H1 (cell line): ENCODE data around the gene PIGS. TPM values are rescaled to one million over a fixed set of nuclear protein-coding genes. Genes with fewer than 3 reads are reported as not detected.

Source experiments
- CTCF ChIA-PET: fragments of 300-600 bp; sonication (Branson Sonifier 250); formaldehyde crosslinking; loops from one replicate; lab custom pipeline; 2021; ENCODE audit not compliant: partially characterized antibody; lab: Charles Lee
- POLR2A ChIA-PET: fragments of 300-600 bp; sonication (Branson Sonifier 250); formaldehyde crosslinking; loops from one replicate; lab custom pipeline; 2021; ENCODE audit warnings: inconsistent platforms; ENCODE audit not compliant: partially characterized antibody; lab: Charles Lee
- DNase-seq, 2 experiments: peaks; one replicate each; pipeline versions ENCODE4 v3.0.0 to v3.0.0-alpha.2; 2010 to 2022; ENCODE audit warnings: low spot score in 2 of 2, low read depth in 1 of 2, mixed read lengths in 1 of 2
- FAIRE-seq: peaks from 2 replicates; lab custom pipeline; 2011; peaks lifted over from hg19 to GRCh38; lab: Jason Lieb, UNC
- H2AFZ ChIP-seq: 2 replicates; pipeline ENCODE4 v1.8.1; 2012; ENCODE audit warnings: low read length, inconsistent platforms
- H2AK5ac ChIP-seq: 2 replicates; pipeline ENCODE4 v1.6.1; 2013; ENCODE audit warnings: low read depth, low read length
- H2BK120ac ChIP-seq: replicated peaks from 2 replicates; pipeline ENCODE3; 2013; ENCODE audit warnings: low read depth, low read length, inconsistent platforms
- H2BK12ac ChIP-seq: 2 replicates; pipeline ENCODE4 v1.6.1; 2013; ENCODE audit warnings: low read depth, low read length
- H2BK15ac ChIP-seq: 2 replicates; pipeline ENCODE4 v1.6.1; 2013; ENCODE audit warnings: low read length
- H2BK20ac ChIP-seq: 2 replicates; pipeline ENCODE4 v1.6.1; 2013; ENCODE audit warnings: low read length
- H2BK5ac ChIP-seq: 2 replicates; pipeline ENCODE4 v1.6.1; 2013; ENCODE audit warnings: low read depth, low read length
- H3K14ac ChIP-seq: 2 replicates; pipeline ENCODE4 v1.6.1; 2013; ENCODE audit warnings: inconsistent platforms; ENCODE audit not compliant: insufficient read length
- H3K18ac ChIP-seq: 2 replicates; pipeline ENCODE4 v1.6.1; 2013; ENCODE audit warnings: low read length; ENCODE audit errors: extremely low read depth
- H3K23ac ChIP-seq: 2 replicates; pipeline ENCODE4 v1.6.1; 2013; ENCODE audit warnings: inconsistent platforms; ENCODE audit not compliant: insufficient read length
- H3K23me2 ChIP-seq: 2 replicates; pipeline ENCODE4 v1.6.1; 2013; ENCODE audit warnings: low read depth, low read length
- H3K27ac ChIP-seq: 2 replicates; pipeline ENCODE4 v1.6.1; 2011; ENCODE audit warnings: low read depth, low read length, inconsistent platforms
- H3K27me3 ChIP-seq, 4 experiments: replicated peaks in 1 of 4; 1 replicate in 1 of 4; 2 replicates in 3 of 4; pipeline versions ENCODE4 v1.6.1 to v1.8.1; 2011 to 2013; ENCODE audit warnings: low read length in 3 of 4, mild to moderate bottlenecking in 3 of 4, inconsistent platforms in 2 of 4, mixed read lengths in 2 of 4, moderate library complexity in 1 of 4; ENCODE audit not compliant: control insufficient read depth in 3 of 4, insufficient read depth in 3 of 4; ENCODE audit errors: extremely low read depth in 1 of 4
- H3K36me3 ChIP-seq, 4 experiments: 2 replicates each; pipeline versions ENCODE4 v1.6.1 to v1.8.1; 2011 to 2013; ENCODE audit warnings: mild to moderate bottlenecking in 4 of 4, low read length in 3 of 4, moderate library complexity in 2 of 4, control low read depth in 1 of 4, inconsistent platforms in 1 of 4; ENCODE audit not compliant: insufficient read depth in 4 of 4, control insufficient read depth in 2 of 4
- H3K4ac ChIP-seq: replicated peaks from 2 replicates; pipeline ENCODE3; 2013; ENCODE audit warnings: low read length, low read depth, mixed read lengths, inconsistent platforms; ENCODE audit not compliant: insufficient read length
- H3K4me1 ChIP-seq, 4 experiments: replicated peaks in 1 of 4; 1 replicate in 1 of 4; 2 replicates in 3 of 4; pipeline versions ENCODE4 v1.6.1 to v1.8.1; 2011 to 2013; ENCODE audit warnings: low read length in 3 of 4, inconsistent platforms in 2 of 4, mixed read lengths in 1 of 4; ENCODE audit not compliant: insufficient read depth in 4 of 4, control insufficient read depth in 3 of 4
- H3K4me2 ChIP-seq, 2 experiments: 2 replicates each; pipeline versions ENCODE4 v1.6.1 to v1.8.1; 2011 to 2013; ENCODE audit warnings: low read depth in 2 of 2, low read length in 2 of 2, control low read depth in 1 of 2, inconsistent platforms in 1 of 2, mild to moderate bottlenecking in 1 of 2; ENCODE audit not compliant: insufficient read depth in 1 of 2
- H3K4me3 ChIP-seq, 4 experiments: fragments of 200-600, 300-600 bp in 1 of 4; sonication (generic), shearing (Covaris generic), sonication (Bioruptor Twin) in 1 of 4; 2 replicates each; pipeline versions ENCODE4 v1.5.1 to v1.8.1; 2011 to 2016; ENCODE audit warnings: low read length in 4 of 4, low read depth in 3 of 4, control low read depth in 2 of 4, inconsistent platforms in 2 of 4, mild to moderate bottlenecking in 2 of 4, mixed read lengths in 1 of 4, moderate library complexity in 1 of 4; ENCODE audit not compliant: insufficient read depth in 2 of 4; ENCODE audit errors: extremely low read depth in 1 of 4
- H3K56ac ChIP-seq: replicated peaks from 2 replicates; pipeline ENCODE3; 2013; ENCODE audit warnings: low read depth, mild to moderate bottlenecking, mixed read lengths, low read length, inconsistent platforms; ENCODE audit not compliant: insufficient read length
- H3K79me1 ChIP-seq: 2 replicates; pipeline ENCODE4 v1.6.1; 2013; ENCODE audit warnings: low read depth, low read length, control low read depth
- H3K79me2 ChIP-seq, 2 experiments: 2 replicates each; pipeline versions ENCODE4 v1.6.1 to v1.8.1; 2012 to 2013; ENCODE audit warnings: low read length in 2 of 2, mild to moderate bottlenecking in 2 of 2, inconsistent platforms in 1 of 2; ENCODE audit not compliant: insufficient read depth in 2 of 2, control insufficient read depth in 1 of 2
- H3K9ac ChIP-seq, 4 experiments: replicated peaks in 1 of 4; 1 replicate in 1 of 4; 2 replicates in 3 of 4; pipeline versions ENCODE4 v1.6.1 to v1.8.1; 2011 to 2013; ENCODE audit warnings: low read depth in 3 of 4, low read length in 3 of 4, control low read depth in 2 of 4, mild to moderate bottlenecking in 2 of 4, moderate library complexity in 2 of 4, inconsistent platforms in 1 of 4; ENCODE audit errors: extremely low read depth in 1 of 4
- H3K9me3 ChIP-seq, 2 experiments: 2 replicates each; pipeline versions ENCODE4 v1.6.1 to v1.8.1; 2012 to 2013; ENCODE audit warnings: mild to moderate bottlenecking in 2 of 2, moderate library complexity in 2 of 2, control low read depth in 1 of 2, inconsistent platforms in 1 of 2, low read depth in 1 of 2, low read length in 1 of 2, mixed read lengths in 1 of 2; ENCODE audit not compliant: insufficient read depth in 2 of 2
- H4K20me1 ChIP-seq, 2 experiments: replicated peaks in 1 of 2; 2 replicates each; pipeline versions ENCODE3 to v1.8.1; 2011 to 2013; ENCODE audit warnings: inconsistent platforms in 2 of 2, low read length in 2 of 2, mild to moderate bottlenecking in 1 of 2; ENCODE audit not compliant: insufficient read depth in 2 of 2, control insufficient read depth in 1 of 2
- H4K5ac ChIP-seq: 2 replicates; pipeline ENCODE4 v1.6.1; 2013; ENCODE audit warnings: low read length, low read depth, mixed read lengths, inconsistent platforms; ENCODE audit not compliant: insufficient read length
- H4K8ac ChIP-seq: 2 replicates; pipeline ENCODE4 v1.8.0; 2013; ENCODE audit warnings: mild to moderate bottlenecking, moderate library complexity, low read length, inconsistent platforms; ENCODE audit not compliant: insufficient read depth; ENCODE audit errors: extremely low read depth
- H4K91ac ChIP-seq: replicated peaks from 2 replicates; pipeline ENCODE3; 2013; ENCODE audit warnings: low read length, mixed read lengths, inconsistent platforms; ENCODE audit not compliant: insufficient read length
- ASH2L ChIP-seq: fragments of 200-600, 300-600 bp; sonication (generic); IDR thresholded peaks from one replicate; pipeline ENCODE4 v1.7.1; 2017; ENCODE audit warnings: low read length
- KDM1A ChIP-seq: fragments of 200-600, 300-600 bp; sonication (generic); IDR thresholded peaks from 2 replicates; pipeline ENCODE4 v1.7.1; 2016; ENCODE audit warnings: mild to moderate bottlenecking, low read length, borderline replicate concordance
- MAFK ChIP-seq: IDR thresholded peaks from 2 replicates; pipeline ENCODE4 v1.6.1; 2012; ENCODE audit warnings: low read depth, mild to moderate bottlenecking, improper control_type of control experiment, low read length
- TAF7 ChIP-seq: optimal IDR thresholded peaks from 2 replicates; pipeline ENCODE3; 2011; ENCODE audit warnings: low read depth, mild to moderate bottlenecking, inconsistent platforms, low read length, moderate library complexity, borderline replicate concordance
- WGBS, 2 experiments: shearing (Covaris generic) in 1 of 2; methylation state at CpG; one replicate each; pipeline versions ENCODE4 v1.1.6 to v1.1.7; 2013 to 2015; ENCODE audit warnings: low lambda C conversion rate in 2 of 2, mixed read lengths in 2 of 2, inconsistent platforms in 1 of 2, low coverage in 1 of 2, missing lambda C conversion rate in 1 of 2; ENCODE audit not compliant: insufficient replicate concordance in 2 of 2, insufficient coverage in 1 of 2, insufficient read length in 1 of 2; ENCODE audit errors: extremely low coverage in 1 of 2, missing lambda C conversion rate in 1 of 2; 5-methylcytosine and 5-hydroxymethylcytosine counted together
- polyA plus RNA-seq, 7 experiments: library from polyadenylated mRNA; depleted of rRNA in 3 of 7; stranded (reverse) in 5 of 7; unstranded in 2 of 7; fragments of >200 nt in 5 of 7; fragments of 200-250 nt in 2 of 7; gene quantifications; 1 replicate in 5 of 7; 2 replicates in 1 of 7; 4 replicates in 1 of 7; pipeline versions ENCODE4 v1.2.1 to v1.2.3, GENCODE V29; 2011 to 2013; ENCODE audit warnings: missing spikeins in 2 of 7, mixed read lengths in 2 of 7
- total RNA-seq: library from RNA; stranded (reverse); fragmentation: NEBNext Ultra II Directional; extraction: Animal tissue kit (Norgen Biotek cat#: 25700); gene quantifications from 2 replicates; pipeline ENCODE4 v1.2.1, GENCODE V29; 2021

The PIGS gene
- total and polyA plus RNA-seq, 2 of the 8 experiments (the other 6 are each of a cell fraction or from before 2014, with no cell fraction given): 44.3 to 50.6 TPM

- WGBS, 2 experiments: 89% methylated on average over 2 of the region's 2 CpGs; no CpG with 5 or more reads in 1 of the 2 experiments
- no peak for FAIRE-seq
These were observed 26.2 kb downstream of the PIGS start for GRCh38 chr17:28545141-28545503.

More at GRCh38 chr17:28545141-28545503, 26.2 kb downstream of the PIGS start:
- Histone ChIP-seq H3K4me1 (peaks cover 0 to 9% (median 3%) of the 10 kb centered on the region in 4 experiments; a peak in 4 of 7 replicates), H3K4me3 (no peak overlapping the region), H3K18ac (no peak overlapping the region), H3K79me1 (no peaks in the 10 kb centered on the region; the same call in 1 of the 2 replicates), H2BK12ac (no peak overlapping the region), H3K9me3 (no peaks in the 10 kb centered on the region), H2AK5ac (no peak overlapping the region), H3K36me3 (peaks cover 0 to 7% (median 2%) of the 10 kb centered on the region in 4 experiments; a peak in 3 of 8 replicates), H3K23me2 (no peaks in the 10 kb centered on the region), H3K9ac (no peak overlapping the region), H3K14ac (no peak overlapping the region), H2BK20ac (no peak overlapping the region), H3K27me3 (no peaks in the 10 kb centered on the region), H3K4me2 (no peak overlapping the region), H4K20me1 (peaks cover 2 to 7% of the 10 kb centered on the region in 2 experiments), H4K8ac (no peak overlapping the region), H3K23ac (no peak overlapping the region), H3K4ac (no peak overlapping the region), H2AFZ (no peak overlapping the region), H3K27ac (no peak overlapping the region), H2BK15ac (0 out of 2 replicates have a peak overlapping the region, but pooled peaks have one; percentile 4), H4K91ac (no peak overlapping the region), H3K79me2 (no peaks in the 10 kb centered on the region), H3K56ac (no peak overlapping the region), H4K5ac (no peak overlapping the region), H2BK120ac (no peak overlapping the region), H2BK5ac (0 out of 2 replicates have a peak overlapping the region, but pooled peaks have one; percentile 36)
- no peak for DNase-seq
- TF ChIP-seq KDM1A (peak; percentile 51; the same call in 1 of the 2 replicates), ASH2L (no peak), MAFK (no peak), TAF7 (no peak)
- ChIA-PET CTCF (interaction anchor here (0.6 to 18.4 kb wide), 4 partner anchors 9 to 280 kb away, joined by 3 to 547 read pairs (median 69); partner anchors contain the start of genes FOXN1 and PIGS), POLR2A (interaction anchor here (1.2 to 1.5 kb wide), 3 partner anchors 11 to 99 kb away, joined by 3 to 4 read pairs (median 3); no protein-coding TSS in a partner anchor)
